Duodenal mucosa (tissue), 2 donors: ENCODE results near the gene EGF.

Experiments used
- H3K27ac ChIP-seq: one replicate; pipeline ENCODE4 v1.7.0; 2013; ENCODE audit warnings: low read depth, low read length
- H3K27me3 ChIP-seq, 2 donors: one replicate each; pipeline ENCODE4 v1.7.0; 2013; ENCODE audit warnings: low read length in 2 of 2, control low read depth in 1 of 2; ENCODE audit not compliant: insufficient read depth in 2 of 2, control insufficient read depth in 1 of 2
- H3K36me3 ChIP-seq, 2 donors: one replicate each; pipeline ENCODE4 v1.7.0; 2013; ENCODE audit warnings: low read length in 2 of 2, control low read depth in 1 of 2; ENCODE audit not compliant: insufficient read depth in 2 of 2, control insufficient read depth in 1 of 2
- H3K4me1 ChIP-seq, 2 donors: one replicate each; pipeline ENCODE4 v1.7.0; 2013; ENCODE audit warnings: low read length in 2 of 2, control low read depth in 1 of 2; ENCODE audit not compliant: insufficient read depth in 2 of 2, control insufficient read depth in 1 of 2
- H3K4me3 ChIP-seq, 2 donors: one replicate each; pipeline ENCODE4 v1.7.0; 2013; ENCODE audit warnings: low read length in 2 of 2, low read depth in 1 of 2
- H3K9ac ChIP-seq, 2 donors: one replicate each; pipeline ENCODE4 v1.7.0; 2013; ENCODE audit warnings: low read length in 2 of 2, low read depth in 1 of 2
- H3K9me3 ChIP-seq, 2 donors: one replicate each; pipeline ENCODE4 v1.7.0; 2013; ENCODE audit warnings: low read length in 2 of 2, control low read depth in 1 of 2; ENCODE audit not compliant: control insufficient read depth in 1 of 2

Gene EGF

GRCh38 chr4:109878355-109878754 is 34.3 kb upstream of the EGF start:
- Histone ChIP-seq H3K4me1 (no peaks in the 10 kb centered on the region), H3K4me3 (no peak overlapping the region), H3K27me3 (no peaks in the 10 kb centered on the region), H3K9me3 (no peaks in the 10 kb centered on the region), H3K36me3 (no peaks in the 10 kb centered on the region), H3K9ac (no peak overlapping the region), H3K27ac (no peak overlapping the region)

GRCh38 chr4:109879081-109879480 is 33.6 kb upstream of the EGF start:
- H3K4me1 ChIP-seq: no peaks in the 10 kb centered on the region
- no peak overlapping the region for H3K9ac ChIP-seq
- H3K36me3 ChIP-seq: no peaks in the 10 kb centered on the region
- no peak overlapping the region for H3K4me3 ChIP-seq
- H3K27ac ChIP-seq: no peak overlapping the region
- H3K9me3 ChIP-seq: no peaks in the 10 kb centered on the region
- no peaks in the 10 kb centered on the region for H3K27me3 ChIP-seq

DNA sequence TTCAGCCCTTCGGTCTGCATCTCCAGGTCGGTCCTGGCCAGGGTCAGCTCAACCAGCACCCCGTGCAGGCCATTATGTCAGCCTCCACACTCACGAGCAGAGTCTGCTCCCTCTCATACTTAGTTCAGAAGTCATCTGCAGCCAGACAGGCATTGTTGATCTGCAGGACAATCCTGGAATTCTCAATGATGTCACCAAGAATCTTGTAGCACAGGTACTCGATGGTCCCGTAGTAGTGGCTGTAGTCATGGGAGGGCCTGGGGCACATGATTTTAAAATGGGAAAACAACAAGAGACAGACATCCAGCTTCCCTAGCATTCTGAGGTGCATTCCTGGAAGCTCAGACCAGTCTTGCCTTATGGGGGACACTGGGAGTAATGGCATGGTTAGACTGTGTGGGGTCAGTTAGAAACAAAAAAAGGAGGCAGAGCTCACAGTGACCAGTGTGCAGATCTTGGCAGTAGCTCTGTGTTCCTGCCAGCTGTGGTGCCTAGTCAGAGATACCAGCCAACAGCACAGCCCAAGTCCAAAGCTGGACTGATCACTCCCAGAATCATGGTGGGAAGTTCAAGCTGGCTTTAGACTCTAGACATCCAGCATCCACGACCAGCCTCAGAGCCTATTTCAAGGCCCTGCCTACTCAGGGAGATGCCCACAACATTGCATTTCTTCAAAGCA is 32.9 kb upstream of the EGF start:
- Histone ChIP-seq H3K27ac (no peak overlapping the region), H3K9me3 (no peaks in the 10 kb centered on the region), H3K9ac (no peak overlapping the region), H3K36me3 (no peaks in the 10 kb centered on the region), H3K4me1 (no peaks in the 10 kb centered on the region), H3K4me3 (no peak overlapping the region), H3K27me3 (no peaks in the 10 kb centered on the region)

- Histone ChIP-seq H3K4me1 (no peaks in the 10 kb centered on the region), H3K27me3 (no peaks in the 10 kb centered on the region), H3K9ac (no peak overlapping the region), H3K36me3 (no peaks in the 10 kb centered on the region), H3K27ac (no peak overlapping the region), H3K4me3 (no peak overlapping the region), H3K9me3 (no peaks in the 10 kb centered on the region)
Observed at GRCh38 chr4:109886303-109886702, 26.4 kb upstream of the EGF start.

GRCh38 chr4:109887071-109887470 is 25.6 kb upstream of the EGF start:
- H3K4me3 ChIP-seq: no peak overlapping the region
- H3K27ac ChIP-seq: no peak overlapping the region
- no peaks in the 10 kb centered on the region for H3K9me3 ChIP-seq
- H3K36me3 ChIP-seq: no peaks in the 10 kb centered on the region
- no peaks in the 10 kb centered on the region for H3K27me3 ChIP-seq
- no peaks in the 10 kb centered on the region for H3K4me1 ChIP-seq
- no peak overlapping the region for H3K9ac ChIP-seq

DNA sequence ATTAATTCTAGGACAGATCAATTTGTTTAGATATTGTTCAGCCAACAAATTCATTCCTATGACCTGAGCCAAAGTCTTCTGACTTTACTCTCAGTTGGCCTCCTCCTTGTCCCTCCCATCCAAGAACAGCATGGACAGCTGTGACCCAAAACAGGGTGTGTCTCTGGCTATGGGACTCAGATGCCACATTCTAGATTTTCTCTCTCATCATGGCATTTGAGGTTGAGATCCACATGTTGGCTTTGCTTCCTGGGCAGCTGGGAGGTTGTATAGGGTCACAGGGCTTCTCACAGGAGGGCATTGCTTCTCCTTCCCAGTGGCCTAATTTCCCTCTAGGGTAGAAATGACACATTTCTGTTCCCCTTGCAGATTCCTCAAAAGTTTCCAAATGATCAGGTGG is 22.6 kb upstream of the EGF start:
- Histone ChIP-seq H3K4me3 (no peak overlapping the region), H3K9me3 (no peaks in the 10 kb centered on the region), H3K4me1 (no peaks in the 10 kb centered on the region), H3K9ac (no peak overlapping the region), H3K36me3 (no peaks in the 10 kb centered on the region), H3K27ac (no peak overlapping the region), H3K27me3 (no peaks in the 10 kb centered on the region)

- H3K9ac ChIP-seq: no peak overlapping the region
- no peak overlapping the region for H3K4me3 ChIP-seq
- no peaks in the 10 kb centered on the region for H3K27me3 ChIP-seq
- H3K27ac ChIP-seq: no peak overlapping the region
- H3K36me3 ChIP-seq: no peaks in the 10 kb centered on the region
- no peaks in the 10 kb centered on the region for H3K4me1 ChIP-seq
- no peaks in the 10 kb centered on the region for H3K9me3 ChIP-seq
Observed at GRCh38 chr4:109902559-109903251, 10.0 kb upstream of the EGF start.

DNA sequence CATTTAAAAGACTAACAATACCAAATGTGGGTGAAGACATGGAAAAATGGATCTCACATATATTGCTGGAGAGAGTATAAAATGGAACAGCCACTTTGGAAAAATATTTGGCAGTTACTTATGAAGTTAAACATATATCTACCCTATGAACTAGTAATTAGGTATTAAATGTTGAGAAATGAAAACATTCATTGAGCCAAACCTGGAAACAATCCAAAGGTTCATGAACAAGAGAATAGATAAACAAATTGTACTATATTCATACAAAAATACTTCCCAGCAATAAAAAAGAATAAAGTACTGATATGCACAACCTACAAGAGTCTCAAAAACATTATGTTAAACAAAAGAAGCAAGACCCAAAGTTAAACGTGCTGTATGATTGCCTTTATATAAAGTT is 4.0 kb upstream of the EGF start:
- H3K4me3 ChIP-seq: no peak overlapping the region
- H3K9me3 ChIP-seq: no peaks in the 10 kb centered on the region
- no peak overlapping the region for H3K27ac ChIP-seq
- no peaks in the 10 kb centered on the region for H3K4me1 ChIP-seq
- H3K36me3 ChIP-seq: no peaks in the 10 kb centered on the region
- no peak overlapping the region for H3K9ac ChIP-seq
- no peaks in the 10 kb centered on the region for H3K27me3 ChIP-seq

GRCh38 chr4:109910256-109910655 is 2.4 kb upstream of the EGF start:
- no peaks in the 10 kb centered on the region for H3K9me3 ChIP-seq

GRCh38 chr4:109913596-109914241 is 1.0 kb downstream of the EGF start:
- H3K9me3 ChIP-seq: no peaks in the 10 kb centered on the region
- no peaks in the 10 kb centered on the region for H3K36me3 ChIP-seq
- H3K9ac ChIP-seq: no peak overlapping the region
- no peaks in the 10 kb centered on the region for H3K27me3 ChIP-seq
- H3K4me3 ChIP-seq: peak overlapping the region; percentile 34 to 37
- H3K4me1 ChIP-seq: peaks cover 0 to 7% of the 10 kb centered on the region in 2 donors
- no peak overlapping the region for H3K27ac ChIP-seq

More at GRCh38 chr4:109910256-109910655, 2.4 kb upstream of the EGF start:
- H3K27me3 ChIP-seq: no peaks in the 10 kb centered on the region
- no peak overlapping the region for H3K4me3 ChIP-seq
- H3K27ac ChIP-seq: no peak overlapping the region
- no peaks in the 10 kb centered on the region for H3K4me1 ChIP-seq
- no peak overlapping the region for H3K9ac ChIP-seq
- H3K36me3 ChIP-seq: no peaks in the 10 kb centered on the region
